HCT116 (cell line): ENCODE measurements around the gene NSF. TPM values are rescaled to one million over a fixed set of nuclear protein-coding genes. Genes with fewer than 3 reads are reported as not detected.

ENCODE experiments used
- ATAC-seq: fragments of 200-7000 bp; cut with Tn5 transposase; 2 replicates; pipeline ENCODE4 v1.9.1; 2020; ENCODE audit warnings: mild to moderate bottlenecking, moderate library complexity
- BruUV-seq: library from RNA; stranded (reverse); fragments of 400-500 nt; replicated peaks from 2 replicates; lab custom pipeline; 2021; lab: Mats Ljungman, UMichigan
- CTCF ChIA-PET: fragments of 300-600 bp; sonication (Branson Sonifier 250); formaldehyde crosslinking; loops from one replicate; lab custom pipeline; 2021; ENCODE audit warnings: antibody characterized with exemption; lab: Charles Lee
- POLR2A ChIA-PET: fragments of 300-600, 350-600 bp; sonication (Branson Sonifier 250); formaldehyde crosslinking; loops from one replicate; lab custom pipeline; 2021; ENCODE audit warnings: antibody characterized with exemption; lab: Charles Lee
- RAD21 ChIA-PET, 2 experiments: fragments of 300-600 bp; sonication (Branson Sonifier 250); formaldehyde crosslinking; loops; one replicate each; lab custom pipeline; 2023; ENCODE audit warnings: low total read pairs in 2 of 2; ENCODE audit not compliant: uncharacterized antibody in 2 of 2, unreplicated experiment in 2 of 2, low non-redundant PET in 1 of 2; lab: Charles Lee
- DNase-seq: peaks from one replicate; pipeline ENCODE4 v3.0.0-alpha.2; 2010; ENCODE audit warnings: low read depth, low spot score
- H2AFZ ChIP-seq: fragments of 200-600 bp; shearing (Covaris generic), sonication (generic); 2 replicates; pipeline ENCODE4 v1.6.1; 2017; ENCODE audit warnings: low read depth, mixed run types, mixed read lengths, antibody characterized with exemption, low read length; ENCODE audit not compliant: poor library complexity, severe bottlenecking
- H3K27ac ChIP-seq: 2 replicates; pipeline ENCODE4 v1.5.1; 2012; ENCODE audit warnings: low read depth, low read length
- H3K27me3 ChIP-seq: fragments of 200-600 bp; sonication (generic); 2 replicates; pipeline ENCODE4 v1.6.1; 2016; ENCODE audit warnings: mixed run types, low read length, mixed read lengths; ENCODE audit not compliant: insufficient read depth
- H3K36me3 ChIP-seq, 2 experiments: fragments of 200-500 bp in 1 of 2; fragments of 200-600 bp in 1 of 2; sonication (Bioruptor generic) in 1 of 2; sonication (generic) in 1 of 2; 2 replicates each; pipeline versions ENCODE4 v1.5.1 to v1.6.1; 2014 to 2016; ENCODE audit warnings: low read length in 2 of 2, inconsistent platforms in 1 of 2, mixed read lengths in 1 of 2, mixed run types in 1 of 2; ENCODE audit not compliant: insufficient read depth in 2 of 2, control insufficient read depth in 1 of 2
- H3K4me1 ChIP-seq, 2 experiments: fragments of 200-600 bp in 1 of 2; sonication (generic) in 1 of 2; 2 replicates each; pipeline versions ENCODE4 v1.5.1 to v1.6.1; 2012 to 2017; ENCODE audit warnings: low read length in 2 of 2, inconsistent platforms in 1 of 2, mild to moderate bottlenecking in 1 of 2, mixed read lengths in 1 of 2, mixed run types in 1 of 2, moderate library complexity in 1 of 2; ENCODE audit not compliant: insufficient read depth in 2 of 2, control insufficient read depth in 1 of 2
- H3K4me2 ChIP-seq: fragments of 200-600 bp; sonication (generic); 2 replicates; pipeline ENCODE4 v1.6.1; 2017; ENCODE audit warnings: mixed run types, low read length, mixed read lengths
- H3K4me3 ChIP-seq, 2 experiments: fragments of 200-600 bp in 1 of 2; sonication (generic) in 1 of 2; replicated peaks in 1 of 2; 2 replicates each; pipeline ENCODE4 v1.5.1; 2011 to 2016; ENCODE audit warnings: low read length in 2 of 2, control low read depth in 1 of 2, low read depth in 1 of 2, mild to moderate bottlenecking in 1 of 2, mixed read lengths in 1 of 2, mixed run types in 1 of 2
- H3K79me2 ChIP-seq: fragments of 200-600 bp; sonication (generic); 2 replicates; pipeline ENCODE4 v1.6.1; 2017; ENCODE audit warnings: mild to moderate bottlenecking, mixed run types, low read length, moderate library complexity, mixed read lengths; ENCODE audit not compliant: insufficient read depth
- H3K9ac ChIP-seq: fragments of 200-600 bp; sonication (generic); 2 replicates; pipeline ENCODE4 v1.6.1; 2016; ENCODE audit warnings: low read length, mixed read lengths
- H3K9me2 ChIP-seq: fragments of 200-600 bp; sonication (generic), shearing (Covaris generic); 2 replicates; pipeline ENCODE4 v1.6.1; 2017; ENCODE audit warnings: mixed run types, mild to moderate bottlenecking, moderate library complexity; ENCODE audit not compliant: insufficient read depth
- H3K9me3 ChIP-seq, 2 experiments: fragments of 200-500 bp in 1 of 2; fragments of 200-600 bp in 1 of 2; sonication (Bioruptor generic) in 1 of 2; sonication (generic) in 1 of 2; 2 replicates each; pipeline ENCODE4 v1.6.1; 2014 to 2017; ENCODE audit warnings: low read length in 2 of 2, mixed read lengths in 2 of 2, inconsistent platforms in 1 of 2, low read depth in 1 of 2, mild to moderate bottlenecking in 1 of 2, mixed run types in 1 of 2, moderate library complexity in 1 of 2; ENCODE audit not compliant: control insufficient read depth in 1 of 2, insufficient read depth in 1 of 2
- H4K20me1 ChIP-seq: fragments of 200-600 bp; sonication (generic), shearing (Covaris generic); 2 replicates; pipeline ENCODE4 v1.6.1; 2017; ENCODE audit warnings: mixed run types, mild to moderate bottlenecking, moderate library complexity; ENCODE audit not compliant: insufficient read depth
- CBX3 ChIP-seq: IDR thresholded peaks from 2 replicates; pipeline ENCODE4 v1.6.1; 2012; ENCODE audit warnings: low read depth
- CEBPB ChIP-seq: IDR thresholded peaks from 2 replicates; pipeline ENCODE4 v1.6.1; 2012; ENCODE audit warnings: low read depth
- EGR1 ChIP-seq: IDR thresholded peaks from 2 replicates; pipeline ENCODE4 v1.6.1; 2012; ENCODE audit warnings: low read depth
- ELF1 ChIP-seq: IDR thresholded peaks from 2 replicates; pipeline ENCODE4 v1.6.1; 2012; ENCODE audit warnings: low read depth, borderline replicate concordance
- EZH2phosphoT487 ChIP-seq: fragments of 200-600 bp; IDR thresholded peaks from 2 replicates; pipeline ENCODE4 v1.6.1; 2018; ENCODE audit warnings: antibody characterized with exemption, borderline replicate concordance
- FOSL1 ChIP-seq: IDR thresholded peaks from 2 replicates; pipeline ENCODE4 v1.6.1; 2012; ENCODE audit warnings: low read depth
- JUND ChIP-seq: IDR thresholded peaks from 2 replicates; pipeline ENCODE4 v1.6.1; 2012
- POLR2A ChIP-seq: IDR thresholded peaks from 2 replicates; pipeline ENCODE4 v1.7.0; 2011; ENCODE audit warnings: borderline replicate concordance; ENCODE audit not compliant: insufficient read depth, insufficient read length; ENCODE audit errors: extremely low read depth
- POLR2AphosphoS5 ChIP-seq: IDR thresholded peaks from 2 replicates; pipeline ENCODE4 v1.6.1; 2011; ENCODE audit warnings: mild to moderate bottlenecking, low read depth, low read length, moderate library complexity
- SIN3A ChIP-seq: IDR thresholded peaks from 2 replicates; pipeline ENCODE4 v1.6.1; 2012; ENCODE audit warnings: low read depth
- SP1 ChIP-seq: IDR thresholded peaks from 2 replicates; pipeline ENCODE4 v1.6.1; 2012; ENCODE audit warnings: low read depth
- TCF7L2 ChIP-seq: IDR thresholded peaks from 2 replicates; pipeline ENCODE4 v1.7.0; 2011; ENCODE audit warnings: borderline replicate concordance, inconsistent platforms; ENCODE audit not compliant: insufficient read depth, insufficient read length; ENCODE audit errors: extremely low read depth
- YY1 ChIP-seq: IDR thresholded peaks from 2 replicates; pipeline ENCODE4 v1.6.1; 2011; ENCODE audit warnings: low read length, low read depth, moderate library complexity, mild to moderate bottlenecking; ENCODE audit not compliant: insufficient replicate concordance; ENCODE audit errors: extremely low read depth
- ZFX ChIP-seq: fragments of 450-650 bp; IDR thresholded peaks from 2 replicates; pipeline ENCODE4 v1.6.1; 2017
- ZNF274 ChIP-seq: fragments of 200-500 bp; sonication (Bioruptor generic); IDR thresholded peaks from 2 replicates; pipeline ENCODE4 v1.6.1; 2014; ENCODE audit warnings: mild to moderate bottlenecking, low read depth, low read length, inconsistent platforms
- intact Hi-C: fragments of 100-400 bp; cut with micrococcal nuclease; formaldehyde crosslinking; loops from 2 replicates; pipeline ENCODE4 v1.10.0; 2022
- total RNA-seq: library from RNA; stranded (reverse); gene quantifications from one replicate; pipeline ENCODE4 v1.2.1, GENCODE V29; 2021; ENCODE audit not compliant: unreplicated experiment
- TF ChIP-seq, protein P1 (sequence below): IDR thresholded peaks from 2 replicates; pipeline ENCODE4 v1.6.1; 2012
- TF ChIP-seq, protein P2 (sequence below): IDR thresholded peaks from 2 replicates; pipeline ENCODE4 v1.6.1; 2011; ENCODE audit warnings: mild to moderate bottlenecking, low read length, moderate library complexity; ENCODE audit not compliant: insufficient replicate concordance; ENCODE audit errors: extremely low read depth
- TF ChIP-seq, protein P3 (sequence below): IDR thresholded peaks from 2 replicates; pipeline ENCODE4 v1.6.1; 2012; ENCODE audit warnings: low read depth
- TF ChIP-seq, protein P4 (sequence below): IDR thresholded peaks from 2 replicates; pipeline ENCODE4 v1.6.1; 2012
- TF ChIP-seq, protein P5 (sequence below), 3 experiments: fragments of 200-600 bp in 1 of 3; sonication (generic) in 1 of 3; IDR thresholded peaks in 2 of 3; conservative IDR thresholded peaks in 1 of 3; 2 replicates each; pipeline ENCODE4 v1.5.1; 2012 to 2017; ENCODE audit warnings: low read depth in 2 of 3, low read length in 2 of 3, antibody characterized with exemption in 1 of 3, borderline replicate concordance in 1 of 3, control low read depth in 1 of 3, mild to moderate bottlenecking in 1 of 3, mixed read lengths in 1 of 3, mixed run types in 1 of 3, moderate library complexity in 1 of 3; ENCODE audit not compliant: insufficient read depth in 1 of 3

Gene NSF
- total RNA-seq, 1 experiment from 2014 or later, result 61.1 TPM

DNA sequence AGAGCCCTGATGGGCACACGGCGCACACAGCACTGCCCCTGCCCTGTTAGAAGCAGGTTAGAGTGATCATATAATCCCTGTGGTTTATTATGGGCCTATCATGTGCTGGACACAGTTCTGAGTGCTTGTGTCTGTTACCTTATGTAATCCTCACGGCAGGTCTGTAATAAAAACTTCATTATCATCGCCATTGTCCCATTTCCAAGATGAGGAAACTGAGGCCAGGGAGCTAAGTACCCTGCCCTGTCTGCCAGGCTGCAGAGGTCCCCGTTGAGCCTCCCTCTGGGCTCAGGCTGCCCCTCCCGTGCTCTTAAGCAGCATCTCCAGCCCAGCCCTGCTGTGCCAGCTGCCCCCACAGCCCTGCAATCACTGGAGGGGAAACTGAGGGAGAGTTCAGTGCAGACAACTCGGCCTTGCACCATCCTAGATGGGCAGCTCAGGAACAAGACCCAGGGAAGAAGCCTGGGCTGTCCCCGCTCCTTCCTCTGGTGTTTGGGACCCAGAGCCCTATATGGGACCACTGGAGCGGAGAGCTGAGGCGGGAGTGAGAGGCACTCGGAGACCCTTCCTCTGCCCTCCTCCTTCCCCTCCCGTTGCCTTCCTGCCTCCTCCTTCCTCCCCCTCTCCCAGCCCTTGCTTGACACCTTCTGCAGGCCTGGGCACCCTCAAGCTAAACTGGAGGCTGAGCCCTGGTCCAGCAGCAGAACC, 186.0 kb downstream of the NSF start:
- TF ChIP-seq YY1 (no peak), ZNF274 (no peak), TCF7L2 (no peak), SIN3A (no peak), EGR1 (no peak), CBX3 (no peak), EZH2phosphoT487 (no peak), SP1 (no peak), ZFX (no peak), CEBPB (no peak), POLR2A (no peak), FOSL1 (no peak), JUND (no peak), POLR2AphosphoS5 (no peak), ELF1 (no peak)
- TF ChIP-seq, protein P1, sequence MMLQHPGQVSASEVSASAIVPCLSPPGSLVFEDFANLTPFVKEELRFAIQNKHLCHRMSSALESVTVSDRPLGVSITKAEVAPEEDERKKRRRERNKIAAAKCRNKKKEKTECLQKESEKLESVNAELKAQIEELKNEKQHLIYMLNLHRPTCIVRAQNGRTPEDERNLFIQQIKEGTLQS, result no peak
- TF ChIP-seq, protein P2, sequence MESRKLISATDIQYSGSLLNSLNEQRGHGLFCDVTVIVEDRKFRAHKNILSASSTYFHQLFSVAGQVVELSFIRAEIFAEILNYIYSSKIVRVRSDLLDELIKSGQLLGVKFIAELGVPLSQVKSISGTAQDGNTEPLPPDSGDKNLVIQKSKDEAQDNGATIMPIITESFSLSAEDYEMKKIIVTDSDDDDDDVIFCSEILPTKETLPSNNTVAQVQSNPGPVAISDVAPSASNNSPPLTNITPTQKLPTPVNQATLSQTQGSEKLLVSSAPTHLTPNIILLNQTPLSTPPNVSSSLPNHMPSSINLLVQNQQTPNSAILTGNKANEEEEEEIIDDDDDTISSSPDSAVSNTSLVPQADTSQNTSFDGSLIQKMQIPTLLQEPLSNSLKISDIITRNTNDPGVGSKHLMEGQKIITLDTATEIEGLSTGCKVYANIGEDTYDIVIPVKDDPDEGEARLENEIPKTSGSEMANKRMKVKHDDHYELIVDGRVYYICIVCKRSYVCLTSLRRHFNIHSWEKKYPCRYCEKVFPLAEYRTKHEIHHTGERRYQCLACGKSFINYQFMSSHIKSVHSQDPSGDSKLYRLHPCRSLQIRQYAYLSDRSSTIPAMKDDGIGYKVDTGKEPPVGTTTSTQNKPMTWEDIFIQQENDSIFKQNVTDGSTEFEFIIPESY, result no peak
- TF ChIP-seq, protein P3, sequence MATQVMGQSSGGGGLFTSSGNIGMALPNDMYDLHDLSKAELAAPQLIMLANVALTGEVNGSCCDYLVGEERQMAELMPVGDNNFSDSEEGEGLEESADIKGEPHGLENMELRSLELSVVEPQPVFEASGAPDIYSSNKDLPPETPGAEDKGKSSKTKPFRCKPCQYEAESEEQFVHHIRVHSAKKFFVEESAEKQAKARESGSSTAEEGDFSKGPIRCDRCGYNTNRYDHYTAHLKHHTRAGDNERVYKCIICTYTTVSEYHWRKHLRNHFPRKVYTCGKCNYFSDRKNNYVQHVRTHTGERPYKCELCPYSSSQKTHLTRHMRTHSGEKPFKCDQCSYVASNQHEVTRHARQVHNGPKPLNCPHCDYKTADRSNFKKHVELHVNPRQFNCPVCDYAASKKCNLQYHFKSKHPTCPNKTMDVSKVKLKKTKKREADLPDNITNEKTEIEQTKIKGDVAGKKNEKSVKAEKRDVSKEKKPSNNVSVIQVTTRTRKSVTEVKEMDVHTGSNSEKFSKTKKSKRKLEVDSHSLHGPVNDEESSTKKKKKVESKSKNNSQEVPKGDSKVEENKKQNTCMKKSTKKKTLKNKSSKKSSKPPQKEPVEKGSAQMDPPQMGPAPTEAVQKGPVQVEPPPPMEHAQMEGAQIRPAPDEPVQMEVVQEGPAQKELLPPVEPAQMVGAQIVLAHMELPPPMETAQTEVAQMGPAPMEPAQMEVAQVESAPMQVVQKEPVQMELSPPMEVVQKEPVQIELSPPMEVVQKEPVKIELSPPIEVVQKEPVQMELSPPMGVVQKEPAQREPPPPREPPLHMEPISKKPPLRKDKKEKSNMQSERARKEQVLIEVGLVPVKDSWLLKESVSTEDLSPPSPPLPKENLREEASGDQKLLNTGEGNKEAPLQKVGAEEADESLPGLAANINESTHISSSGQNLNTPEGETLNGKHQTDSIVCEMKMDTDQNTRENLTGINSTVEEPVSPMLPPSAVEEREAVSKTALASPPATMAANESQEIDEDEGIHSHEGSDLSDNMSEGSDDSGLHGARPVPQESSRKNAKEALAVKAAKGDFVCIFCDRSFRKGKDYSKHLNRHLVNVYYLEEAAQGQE, result no peak
- TF ChIP-seq, protein P4, sequence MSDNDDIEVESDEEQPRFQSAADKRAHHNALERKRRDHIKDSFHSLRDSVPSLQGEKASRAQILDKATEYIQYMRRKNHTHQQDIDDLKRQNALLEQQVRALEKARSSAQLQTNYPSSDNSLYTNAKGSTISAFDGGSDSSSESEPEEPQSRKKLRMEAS, result no peak
- TF ChIP-seq, protein P5, sequence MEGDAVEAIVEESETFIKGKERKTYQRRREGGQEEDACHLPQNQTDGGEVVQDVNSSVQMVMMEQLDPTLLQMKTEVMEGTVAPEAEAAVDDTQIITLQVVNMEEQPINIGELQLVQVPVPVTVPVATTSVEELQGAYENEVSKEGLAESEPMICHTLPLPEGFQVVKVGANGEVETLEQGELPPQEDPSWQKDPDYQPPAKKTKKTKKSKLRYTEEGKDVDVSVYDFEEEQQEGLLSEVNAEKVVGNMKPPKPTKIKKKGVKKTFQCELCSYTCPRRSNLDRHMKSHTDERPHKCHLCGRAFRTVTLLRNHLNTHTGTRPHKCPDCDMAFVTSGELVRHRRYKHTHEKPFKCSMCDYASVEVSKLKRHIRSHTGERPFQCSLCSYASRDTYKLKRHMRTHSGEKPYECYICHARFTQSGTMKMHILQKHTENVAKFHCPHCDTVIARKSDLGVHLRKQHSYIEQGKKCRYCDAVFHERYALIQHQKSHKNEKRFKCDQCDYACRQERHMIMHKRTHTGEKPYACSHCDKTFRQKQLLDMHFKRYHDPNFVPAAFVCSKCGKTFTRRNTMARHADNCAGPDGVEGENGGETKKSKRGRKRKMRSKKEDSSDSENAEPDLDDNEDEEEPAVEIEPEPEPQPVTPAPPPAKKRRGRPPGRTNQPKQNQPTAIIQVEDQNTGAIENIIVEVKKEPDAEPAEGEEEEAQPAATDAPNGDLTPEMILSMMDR (IDR thresholded peaks at IDR 0.05 in 2 of 3, conservative IDR thresholded peaks at IDR 0.05 in 1 of 3; ENCODE audit: borderline replicate concordance in 1 of 3, insufficient read depth in 1 of 3, low read depth in 2 of 3, low read length in 2 of 3), result no peak
- TF ChIP-seq, all 23 proteins: peak for 0
- Histone ChIP-seq H3K4me1 (peaks cover 14 to 33% of the 10 kb centered on the region in 2 experiments), H3K79me2 (no peaks in the 10 kb centered on the region), H4K20me1 (no peaks in the 10 kb centered on the region), H3K9me2 (no peaks in the 10 kb centered on the region), H3K4me2 (no peak overlapping the region), H3K4me3 (no peak overlapping the region), H3K36me3 (no peaks in the 10 kb centered on the region), H3K9me3 (no peaks in the 10 kb centered on the region), H3K27ac (no peak overlapping the region), H3K27me3 (no peaks in the 10 kb centered on the region), H2AFZ (no peak overlapping the region), H3K9ac (no peak overlapping the region)
- no peak for ATAC-seq
- BruUV-seq, result no TSS peak
- ChIA-PET CTCF (no interaction called here), RAD21 (no interaction called here), POLR2A (no interaction called here)
- intact Hi-C loops, result no loop called here
- DNase-seq, result no peak
